AG04450 (cell line): ENCODE data around the gene LAMA4. TPM values are rescaled to one million over a fixed set of nuclear protein-coding genes. Genes with fewer than 3 reads are reported as not detected.

Experiments used
- CTCF ChIA-PET: fragments of 300-600, 350-600 bp; formaldehyde crosslinking; extraction: SDS; loops from one replicate; lab custom pipeline; 2022; ENCODE audit warnings: antibody characterized with exemption, inconsistent platforms; lab: Charles Lee
- POLR2A ChIA-PET: fragments of 350-600 bp; formaldehyde crosslinking; extraction: SDS; loops from one replicate; lab custom pipeline; 2021; ENCODE audit warnings: antibody characterized with exemption, inconsistent platforms; lab: Yijun Ruan, JAX
- DNase-seq: peaks from one replicate; pipeline ENCODE4 v3.0.0-alpha.2; 2011; ENCODE audit warnings: low read depth, low spot score
- H3K27ac ChIP-seq: one replicate; pipeline ENCODE4 v1.5.1; 2012; ENCODE audit warnings: low read depth, low read length, control low read depth
- H3K27me3 ChIP-seq: one replicate; pipeline ENCODE4 v1.6.0; 2012; ENCODE audit warnings: low read length; ENCODE audit not compliant: control insufficient read depth, insufficient read depth
- H3K4me3 ChIP-seq: 2 replicates; pipeline ENCODE4 v1.5.1; 2011; ENCODE audit warnings: mild to moderate bottlenecking, low read depth, low read length, control low read depth
- H3K9me3 ChIP-seq: 2 replicates; pipeline ENCODE4 v1.5.1; 2012; ENCODE audit warnings: low read length; ENCODE audit not compliant: control insufficient read depth, insufficient read depth
- polyA plus RNA-seq: library from polyadenylated mRNA; depleted of rRNA; stranded (reverse); fragments of >200 nt; gene quantifications from 2 replicates; pipeline ENCODE4 v1.2.3, GENCODE V29; 2011
- TF ChIP-seq, protein P1 (sequence below): IDR thresholded peaks from 2 replicates; pipeline ENCODE4 v1.5.1; 2011; ENCODE audit warnings: low read depth, low read length, control low read depth, inconsistent platforms

Gene LAMA4
- polyA plus RNA-seq, 1 experiment = 246 TPM

DNA sequence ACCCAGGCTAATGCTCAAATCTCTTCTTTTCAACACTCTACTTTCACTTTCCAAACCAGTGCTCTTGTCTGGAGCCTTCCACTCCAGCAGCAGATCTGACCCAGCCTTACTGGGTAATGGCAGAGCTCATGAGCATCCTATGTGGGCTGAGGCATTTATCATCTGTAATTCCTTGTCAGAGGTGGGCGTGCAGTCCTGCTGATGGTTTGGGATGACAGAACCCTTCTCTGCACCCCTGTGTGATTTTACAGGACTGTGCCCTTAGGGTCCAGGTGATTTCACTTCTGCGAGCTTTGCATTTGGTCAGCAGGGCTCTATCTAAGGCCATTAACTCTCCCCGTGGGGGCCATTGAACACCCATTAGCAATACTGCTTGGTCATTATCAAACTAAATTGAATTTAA, 55.4 kb downstream of the LAMA4 start:
- TF ChIP-seq, protein P1, sequence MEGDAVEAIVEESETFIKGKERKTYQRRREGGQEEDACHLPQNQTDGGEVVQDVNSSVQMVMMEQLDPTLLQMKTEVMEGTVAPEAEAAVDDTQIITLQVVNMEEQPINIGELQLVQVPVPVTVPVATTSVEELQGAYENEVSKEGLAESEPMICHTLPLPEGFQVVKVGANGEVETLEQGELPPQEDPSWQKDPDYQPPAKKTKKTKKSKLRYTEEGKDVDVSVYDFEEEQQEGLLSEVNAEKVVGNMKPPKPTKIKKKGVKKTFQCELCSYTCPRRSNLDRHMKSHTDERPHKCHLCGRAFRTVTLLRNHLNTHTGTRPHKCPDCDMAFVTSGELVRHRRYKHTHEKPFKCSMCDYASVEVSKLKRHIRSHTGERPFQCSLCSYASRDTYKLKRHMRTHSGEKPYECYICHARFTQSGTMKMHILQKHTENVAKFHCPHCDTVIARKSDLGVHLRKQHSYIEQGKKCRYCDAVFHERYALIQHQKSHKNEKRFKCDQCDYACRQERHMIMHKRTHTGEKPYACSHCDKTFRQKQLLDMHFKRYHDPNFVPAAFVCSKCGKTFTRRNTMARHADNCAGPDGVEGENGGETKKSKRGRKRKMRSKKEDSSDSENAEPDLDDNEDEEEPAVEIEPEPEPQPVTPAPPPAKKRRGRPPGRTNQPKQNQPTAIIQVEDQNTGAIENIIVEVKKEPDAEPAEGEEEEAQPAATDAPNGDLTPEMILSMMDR = no peak
- Histone ChIP-seq H3K9me3 (no peaks in the 10 kb centered on the region), H3K27me3 (no peaks in the 10 kb centered on the region), H3K27ac (no peak overlapping the region), H3K4me3 (no peak overlapping the region)
- POLR2A ChIA-PET = no interaction called here
- DNase-seq = no peak
- CTCF ChIA-PET = no interaction called here

DNA sequence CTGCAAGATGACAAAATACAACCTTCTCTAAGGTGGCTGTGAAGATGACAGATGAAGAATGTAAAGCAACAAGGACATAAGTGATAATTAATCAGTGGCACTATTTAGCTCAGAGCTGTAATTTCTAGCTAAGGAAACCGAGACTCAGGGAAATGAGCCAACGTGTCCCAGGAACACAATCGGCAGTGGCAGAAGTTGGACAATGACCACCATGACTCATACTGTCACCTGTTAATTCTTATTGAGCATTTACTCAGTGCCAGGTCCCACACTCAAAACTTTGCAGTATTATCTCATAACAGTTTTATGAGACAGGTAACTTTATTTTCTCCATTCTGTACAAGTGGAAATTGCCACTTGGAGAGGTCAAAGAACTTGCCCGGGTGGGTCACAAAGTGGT, 55.8 kb downstream of the LAMA4 start:
- H3K9me3 ChIP-seq = no peaks in the 10 kb centered on the region
- CTCF ChIA-PET = no interaction called here
- no peak overlapping the region for H3K4me3 ChIP-seq
- TF ChIP-seq, protein P1 = no peak
- DNase-seq = no peak
- no peak overlapping the region for H3K27ac ChIP-seq
- POLR2A ChIA-PET = no interaction called here
- H3K27me3 ChIP-seq = no peaks in the 10 kb centered on the region

DNA sequence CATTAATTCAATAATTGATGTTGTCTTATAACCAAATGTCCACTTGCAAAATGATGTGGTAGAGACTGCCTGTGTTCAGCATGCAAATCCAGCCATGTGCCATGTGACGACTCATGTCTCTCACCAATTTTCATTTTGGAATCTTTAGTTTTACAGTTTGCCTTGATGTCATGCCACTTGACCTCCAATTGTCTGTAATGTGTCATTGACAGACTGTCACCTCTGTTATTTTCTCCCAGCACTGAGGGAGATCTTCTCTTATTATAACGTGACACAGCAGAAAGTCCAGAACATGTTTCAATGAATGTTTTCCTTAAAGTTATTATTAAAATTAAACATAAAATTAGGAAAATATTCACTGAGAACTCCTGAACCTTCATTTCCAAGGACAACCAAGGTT, 56.7 kb downstream of the LAMA4 start:
- TF ChIP-seq, protein P1 = no peak
- H3K27ac ChIP-seq = no peak overlapping the region
- no peak for DNase-seq
- ChIA-PET CTCF (interaction anchor here (0.6 to 2.1 kb wide), 2 partner anchors 17 to 57 kb away, joined by 3 to 8 read pairs; no protein-coding TSS in a partner anchor), POLR2A (no interaction called here)
- H3K4me3 ChIP-seq = no peak overlapping the region
- no peaks in the 10 kb centered on the region for H3K9me3 ChIP-seq
- H3K27me3 ChIP-seq = no peaks in the 10 kb centered on the region

DNA sequence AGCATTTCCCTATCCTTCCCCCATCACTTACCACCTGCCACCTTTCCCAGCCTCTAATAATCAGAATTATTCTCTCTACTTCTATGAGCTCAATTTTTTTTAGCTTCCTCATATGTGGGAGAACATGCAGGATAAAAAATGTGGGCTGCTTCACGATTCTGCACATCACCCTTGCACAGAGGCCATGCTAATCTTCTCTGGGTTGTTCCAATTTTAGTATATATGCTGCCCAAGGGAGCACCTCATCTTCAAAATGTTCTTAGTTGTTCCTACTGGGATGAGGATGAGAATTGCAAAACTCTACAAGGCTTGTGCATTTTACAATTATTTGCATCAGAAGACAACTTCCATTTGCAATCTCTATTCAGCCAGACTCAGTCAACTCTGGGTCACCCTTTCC, 58.1 kb downstream of the LAMA4 start:
- Histone ChIP-seq H3K9me3 (no peaks in the 10 kb centered on the region), H3K27ac (no peak overlapping the region), H3K27me3 (no peaks in the 10 kb centered on the region), H3K4me3 (no peak overlapping the region)
- POLR2A ChIA-PET = no interaction called here
- TF ChIP-seq, protein P1 = no peak
- DNase-seq = no peak
- CTCF ChIA-PET = interaction anchor here (2.1 kb wide), 1 partner anchor 16 kb away, joined by 8 read pairs; no protein-coding TSS in a partner anchor

DNA sequence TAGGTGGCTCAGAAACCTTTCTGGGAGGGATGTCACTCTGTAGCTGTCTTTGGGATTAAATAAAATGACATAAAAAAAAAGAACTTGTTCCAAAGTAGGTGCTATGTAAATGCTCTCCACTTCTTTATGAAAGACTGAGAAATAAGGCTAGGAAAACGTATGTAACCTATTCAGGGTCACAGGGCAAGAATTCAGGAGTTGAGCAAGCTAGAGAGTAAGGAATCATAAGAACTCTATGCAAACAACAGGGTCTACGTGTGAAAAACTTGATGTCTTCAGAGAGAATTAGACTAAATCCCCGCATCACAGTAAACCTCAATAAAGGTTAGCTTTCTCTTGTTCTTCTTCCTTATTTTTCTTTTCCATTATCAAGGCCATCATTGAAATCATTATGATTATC, 59.2 kb downstream of the LAMA4 start:
- CTCF ChIA-PET = interaction anchor here (0.9 to 2.9 kb wide), 3 partner anchors 14 to 152 kb away, joined by 5 to 10 read pairs (median 6); no protein-coding TSS in a partner anchor
- TF ChIP-seq, protein P1 = no peak
- H3K4me3 ChIP-seq = no peak overlapping the region
- no peaks in the 10 kb centered on the region for H3K27me3 ChIP-seq
- POLR2A ChIA-PET = no interaction called here
- no peak for DNase-seq
- no peaks in the 10 kb centered on the region for H3K9me3 ChIP-seq
- no peak overlapping the region for H3K27ac ChIP-seq
